Erythroblast (primary cell): Measurements from ENCODE around the gene ZFPM1.

Experiments used
- GATA1 ChIP-seq: IDR thresholded peaks from 2 replicates; pipeline ENCODE4 v1.6.1; 2011; ENCODE audit warnings: low read depth, mild to moderate bottlenecking, control low read depth, low read length, moderate library complexity
- POLR2A ChIP-seq: IDR thresholded peaks from 2 replicates; pipeline ENCODE4 v1.6.1; 2011; ENCODE audit warnings: mild to moderate bottlenecking, low read length

- TF ChIP-seq POLR2A (no peak), GATA1 (no peak)
Measured at GRCh38 chr16:88487124-88487432, 34.0 kb downstream of the ZFPM1 start.
